Stimulated activated CD4-positive, alpha-beta T cell treated with anti-CD3 and anti-CD28 coated beads, Interleukin-1b, Interleukin-23, amount 100 ng/mL, for 48 hours (primary cell): ENCODE measurements around the gene LAMA1.

Experiments used
- DNase-seq: peaks from one replicate; pipeline ENCODE4 v3.0.0-alpha.2; 2020

Gene LAMA1

DNA sequence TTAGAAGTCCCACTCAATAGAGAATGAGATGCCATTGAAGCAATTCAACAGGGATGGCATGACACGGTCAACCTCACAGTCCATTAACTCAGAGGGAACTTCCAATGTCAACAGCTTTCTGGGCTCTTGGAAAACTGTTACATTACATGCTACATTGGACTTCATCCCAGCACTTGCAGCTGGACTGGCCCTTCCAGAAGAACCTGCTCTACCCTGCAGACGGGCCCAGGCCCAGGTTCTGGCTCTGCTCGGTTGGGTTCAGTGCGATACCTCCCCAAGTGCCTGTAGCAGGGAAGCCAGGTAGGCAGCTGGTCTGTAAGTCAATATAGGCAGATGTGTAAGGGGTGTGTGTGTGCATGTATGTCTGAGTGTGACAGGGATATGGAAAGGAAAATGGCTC is 12.9 kb downstream of the LAMA1 start:
- DNase-seq: no peak

- DNase-seq: no peak
Measured at GRCh38 chr18:7102131-7102530, 15.5 kb downstream of the LAMA1 start.

DNA sequence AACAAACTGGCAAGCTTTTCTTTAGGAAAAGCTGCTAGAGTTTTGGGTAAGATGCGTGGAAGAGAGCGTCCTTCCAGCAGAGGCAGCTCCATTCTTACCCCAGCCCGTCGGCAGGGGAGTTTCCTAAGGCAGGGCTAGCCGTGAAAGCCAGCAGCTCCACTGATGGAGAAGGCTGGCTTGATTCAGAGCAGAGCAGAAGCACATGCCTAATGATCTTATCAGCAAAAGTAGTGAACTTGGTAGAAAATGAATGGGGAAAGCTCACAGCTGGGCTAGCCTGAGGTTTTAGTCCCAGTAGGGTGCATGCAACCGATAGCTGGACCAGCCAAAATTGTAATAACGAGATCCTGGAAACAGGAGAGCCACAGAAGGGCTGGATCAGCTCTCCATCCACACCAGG is 20.8 kb downstream of the LAMA1 start:
- DNase-seq: no peak

DNA sequence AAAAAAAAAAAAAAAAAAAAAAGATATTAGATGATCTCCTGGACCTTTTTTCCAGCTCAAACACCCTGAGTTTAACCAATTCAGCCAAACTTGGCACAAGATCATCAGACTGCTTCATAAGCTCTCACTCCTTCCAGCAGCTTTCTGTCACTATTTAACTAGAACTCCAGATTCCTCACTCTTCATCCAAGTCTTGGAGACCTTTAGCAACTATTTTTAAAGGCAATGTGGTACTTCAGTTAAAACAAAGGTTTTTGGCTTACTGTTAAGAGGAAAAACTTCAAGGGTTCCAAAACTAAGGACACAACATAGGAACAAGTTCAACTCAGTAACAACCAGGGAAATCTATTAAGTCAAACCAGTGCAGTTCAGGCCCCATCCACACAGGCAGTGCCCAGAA is 23.2 kb downstream of the LAMA1 start:
- no peak for DNase-seq

DNA sequence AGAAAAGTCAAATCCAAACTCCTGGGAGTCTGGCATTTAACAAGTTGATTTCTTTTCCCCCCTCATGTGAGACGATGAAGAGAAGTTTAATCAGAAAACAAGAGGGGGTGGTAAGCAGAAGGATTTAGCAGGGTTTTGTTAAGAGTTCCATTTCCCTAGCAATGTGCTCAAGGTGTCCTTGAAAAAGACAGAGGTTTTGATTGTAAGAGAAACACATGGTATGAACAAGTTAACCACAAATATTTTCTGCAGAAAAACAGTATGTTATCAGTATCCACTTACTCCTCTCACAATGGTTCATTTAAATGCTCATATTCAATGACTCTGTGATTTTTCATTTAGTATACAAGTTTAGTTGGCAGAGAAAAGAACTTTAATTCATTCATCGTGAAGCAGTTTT is 26.8 kb downstream of the LAMA1 start:
- no peak for DNase-seq

GRCh38 chr18:7089369-7089768 is 28.2 kb downstream of the LAMA1 start:
- DNase-seq: no peak

GRCh38 chr18:7084080-7085065 is 33.2 kb downstream of the LAMA1 start:
- no peak for DNase-seq

- DNase-seq: no peak
Measured at GRCh38 chr18:7082671-7083070, 34.9 kb downstream of the LAMA1 start.

DNA sequence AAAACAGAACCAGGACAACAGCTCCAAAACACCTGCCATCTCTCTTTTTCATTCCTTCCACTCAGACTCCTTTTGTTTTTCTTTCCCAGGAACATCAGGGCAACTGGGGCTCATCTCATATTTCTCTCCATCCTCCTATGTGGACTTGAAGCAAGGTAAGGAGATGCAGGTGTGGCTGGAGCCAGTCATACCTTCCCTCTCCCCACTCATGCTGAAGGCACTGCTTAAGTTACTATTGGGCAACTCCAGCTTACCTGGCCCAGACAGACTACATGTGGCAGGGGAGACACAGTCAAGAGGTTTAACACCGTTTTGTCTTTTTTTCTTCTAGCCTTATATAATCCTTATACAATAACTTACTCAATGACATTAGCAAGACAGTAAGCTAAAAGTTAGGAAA is 38.4 kb downstream of the LAMA1 start:
- no peak for DNase-seq

DNA sequence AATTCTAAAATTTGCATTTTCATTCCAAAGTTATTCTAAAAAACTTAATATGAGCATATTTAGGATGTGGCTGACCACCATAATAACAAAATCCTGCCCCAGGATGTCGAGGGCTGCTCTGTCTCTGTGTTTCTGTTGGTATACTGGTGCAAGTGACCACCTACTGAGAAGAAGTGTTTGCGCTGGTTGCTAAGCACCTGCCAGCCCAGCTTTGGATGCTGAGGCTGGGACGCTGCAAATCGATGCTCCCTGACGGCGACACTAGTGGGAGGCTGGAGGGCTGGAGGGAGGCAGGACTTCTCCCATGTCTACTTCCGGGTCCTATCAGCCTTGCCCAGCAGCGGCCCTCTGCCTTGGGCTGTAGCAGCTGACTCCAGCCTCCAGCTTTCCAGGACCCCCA is 45.0 kb downstream of the LAMA1 start:
- DNase-seq: no peak

DNA sequence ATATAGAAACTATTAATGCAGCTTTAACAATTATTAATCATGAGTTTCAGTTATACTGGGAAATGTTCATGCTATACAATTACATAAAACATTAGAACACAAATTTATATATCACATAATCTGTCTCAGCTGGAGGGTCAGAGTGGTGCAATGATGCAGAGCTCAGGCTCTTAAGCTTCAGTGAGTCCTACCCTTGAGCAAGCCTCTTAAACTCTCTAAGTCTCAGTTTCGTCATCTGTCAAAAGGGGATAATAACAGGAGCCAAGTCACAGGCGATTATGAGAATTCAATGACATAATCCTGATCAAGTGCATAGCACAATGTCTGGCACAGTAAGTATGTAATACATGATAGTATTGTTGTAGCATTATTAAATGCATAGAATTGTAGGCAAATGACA is 46.0 kb downstream of the LAMA1 start:
- no peak for DNase-seq

GRCh38 chr18:7070466-7070865 is 47.1 kb downstream of the LAMA1 start:
- DNase-seq: no peak

GRCh38 chr18:7068871-7069590 is 48.6 kb downstream of the LAMA1 start:
- DNase-seq: no peak

- no peak for DNase-seq
Measured at GRCh38 chr18:7066965-7067555, 50.5 kb downstream of the LAMA1 start.

GRCh38 chr18:7065736-7066135 is 51.9 kb downstream of the LAMA1 start:
- DNase-seq: no peak

DNA sequence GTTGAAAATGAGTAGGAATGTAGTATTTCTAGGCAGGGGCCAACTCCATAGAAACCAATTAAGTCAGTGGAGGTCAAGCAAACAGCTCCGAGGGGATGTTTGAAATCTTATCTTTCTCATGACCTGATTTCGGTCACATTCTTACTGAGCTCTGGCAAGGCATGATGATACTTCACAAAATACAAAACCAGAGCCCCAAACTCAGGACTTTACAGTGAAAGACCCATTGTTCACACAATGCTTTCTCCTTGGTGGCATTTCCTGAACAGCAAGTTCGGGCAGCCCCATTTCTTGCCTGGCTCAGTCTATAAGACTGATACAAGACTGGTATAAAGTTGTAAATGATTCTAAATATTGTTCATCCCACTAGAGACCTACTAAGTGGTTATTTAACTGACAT is 53.3 kb downstream of the LAMA1 start:
- no peak for DNase-seq

- DNase-seq: no peak
Measured at GRCh38 chr18:7062811-7063210, 54.8 kb downstream of the LAMA1 start.

DNA sequence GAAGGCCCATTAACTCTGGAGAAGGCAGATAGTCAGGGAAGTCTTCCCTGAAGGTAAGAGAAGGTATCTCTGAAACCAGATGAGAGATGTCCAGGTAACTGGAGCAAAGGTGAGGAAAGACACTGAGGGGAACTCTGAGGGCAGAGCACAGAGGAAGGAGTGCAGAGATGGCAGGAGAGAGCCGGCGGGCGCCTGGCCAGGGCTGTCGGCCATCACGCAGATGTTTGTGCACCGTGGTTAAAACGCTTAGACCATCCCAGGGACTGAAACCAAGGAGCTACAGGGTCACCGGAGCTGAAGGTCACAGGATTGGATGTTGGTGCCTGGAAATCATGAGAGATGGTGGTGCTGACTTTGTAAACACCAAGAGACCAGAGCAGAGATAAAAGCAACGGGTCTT is 55.4 kb downstream of the LAMA1 start:
- no peak for DNase-seq

- DNase-seq: no peak
Measured at GRCh38 chr18:7059276-7059675, 58.3 kb downstream of the LAMA1 start.

DNA sequence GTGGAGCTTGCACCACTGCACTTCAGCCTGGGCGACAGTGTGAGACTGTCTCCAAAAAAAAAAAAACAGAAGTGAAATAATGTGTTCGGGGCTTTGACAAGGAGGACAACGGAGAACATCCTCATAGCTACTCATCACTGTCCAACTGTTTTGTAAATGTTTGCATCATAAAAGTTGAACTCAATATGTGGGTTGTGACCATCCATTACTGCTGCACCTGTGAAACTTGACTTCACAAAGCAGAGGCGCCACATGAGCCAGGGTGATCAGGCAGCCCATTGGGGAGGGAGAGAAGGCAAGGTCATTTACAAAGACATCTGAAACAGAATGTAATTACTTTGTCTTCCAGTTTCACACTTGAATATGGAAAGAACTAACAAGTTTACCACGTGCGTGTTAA is 61.6 kb downstream of the LAMA1 start:
- no peak for DNase-seq

GRCh38 chr18:7049951-7050350 is 67.6 kb downstream of the LAMA1 start:
- no peak for DNase-seq

GRCh38 chr18:7048081-7048480 is 69.5 kb downstream of the LAMA1 start:
- DNase-seq: no peak

DNA sequence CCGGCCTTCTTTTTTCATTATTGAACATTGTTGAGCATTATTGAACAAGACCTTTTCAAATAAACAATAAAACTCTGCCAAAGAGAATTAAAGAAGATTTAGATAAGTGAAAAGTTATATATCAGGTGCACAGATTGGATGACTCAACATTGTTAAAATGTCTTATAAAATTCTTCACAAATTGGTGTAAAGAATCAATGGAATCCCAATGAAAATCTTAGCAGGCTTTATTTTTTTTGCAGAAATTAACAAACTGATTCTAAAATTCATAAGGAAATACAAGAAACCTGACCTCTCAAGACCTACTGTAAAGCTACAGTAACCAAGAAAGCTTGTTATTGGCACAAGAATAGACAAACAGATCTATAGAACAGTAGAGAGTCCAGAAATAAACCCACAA is 70.3 kb downstream of the LAMA1 start:
- DNase-seq: no peak

DNA sequence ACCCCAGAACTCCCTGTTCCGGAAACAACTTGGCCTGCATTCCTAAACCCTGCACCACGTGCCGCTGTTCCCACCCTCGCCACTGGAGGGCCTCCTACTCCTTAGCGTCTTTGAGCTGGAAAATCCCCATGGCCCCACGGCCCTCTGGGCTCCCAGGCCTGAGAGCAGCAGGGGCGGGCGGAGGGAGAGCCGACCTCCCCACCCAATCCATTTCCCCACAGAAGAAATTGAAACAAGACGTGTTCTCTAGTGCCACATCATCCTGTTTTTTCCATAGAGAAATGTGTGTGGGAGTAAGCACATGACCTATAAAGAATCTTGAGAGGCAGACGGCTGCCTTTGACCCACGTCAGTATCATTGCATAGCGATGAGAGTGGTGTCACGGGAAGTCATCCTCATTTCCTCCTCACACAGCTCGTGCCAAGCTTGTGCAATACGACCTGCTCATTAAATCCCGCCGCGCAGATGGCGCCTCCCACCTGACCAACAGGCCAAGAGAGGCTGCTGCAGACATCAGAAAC is 79.2 kb downstream of the LAMA1 start:
- no peak for DNase-seq
